CD4-positive, CD25-positive, alpha-beta regulatory T cell (primary cell): ENCODE results near the gene C14orf180. TPM values are rescaled to one million over a fixed set of nuclear protein-coding genes. Genes with fewer than 3 reads are reported as not detected.

Experiments used
- ATAC-seq, 2 donors: fragments of 150-1000 bp; cut with Tn5 transposase; one replicate each; pipeline ENCODE4 v1.10.0; 2021; ENCODE audit warnings: low read depth in 2 of 2, moderate number of reproducible peaks in 2 of 2, moderate library complexity in 1 of 2
- DNase-seq, 3 donors: peaks; one replicate each; pipeline versions ENCODE4 v3.0.0 to v3.0.0-alpha.2; 2012 to 2022; ENCODE audit warnings: mixed read lengths in 1 of 3
- H3K27ac ChIP-seq: one replicate; pipeline ENCODE4 v1.7.0; 2013; ENCODE audit warnings: mild to moderate bottlenecking, low read length; ENCODE audit not compliant: insufficient read depth, poor library complexity, severe bottlenecking
- H3K27me3 ChIP-seq: one replicate; pipeline ENCODE4 v1.7.0; 2013; ENCODE audit warnings: low read length; ENCODE audit not compliant: control insufficient read depth, insufficient read depth
- H3K36me3 ChIP-seq: one replicate; pipeline ENCODE4 v1.7.0; 2013; ENCODE audit warnings: mild to moderate bottlenecking, low read length, moderate library complexity; ENCODE audit not compliant: control insufficient read depth, insufficient read depth
- H3K4me1 ChIP-seq: 2 replicates; pipeline ENCODE4 v1.7.0; 2013; ENCODE audit warnings: mild to moderate bottlenecking, low read length; ENCODE audit not compliant: insufficient read depth, control insufficient read depth, poor library complexity, severe bottlenecking
- H3K4me3 ChIP-seq: one replicate; pipeline ENCODE4 v1.7.0; 2013; ENCODE audit warnings: low read depth, mild to moderate bottlenecking, low read length, moderate library complexity
- H3K9me3 ChIP-seq, 2 experiments: 1 replicate in 1 of 2; 2 replicates in 1 of 2; pipeline ENCODE4 v1.7.0; 2013; ENCODE audit warnings: low read length in 2 of 2, mild to moderate bottlenecking in 1 of 2, moderate library complexity in 1 of 2; ENCODE audit not compliant: control insufficient read depth in 2 of 2
- H3K27ac Mint-ChIP-seq, 3 donors: one replicate each; pipeline ENCODE4 v1.8.0; 2020 to 2022; ENCODE audit warnings: mild to moderate bottlenecking in 3 of 3, mixed read lengths in 3 of 3, moderate library complexity in 2 of 3
- H3K27me3 Mint-ChIP-seq: one replicate; pipeline ENCODE4 v1.8.0; 2022; ENCODE audit warnings: mild to moderate bottlenecking, mixed read lengths
- H3K36me3 Mint-ChIP-seq: one replicate; pipeline ENCODE4 v1.8.0; 2020; ENCODE audit warnings: mixed read lengths
- H3K4me1 Mint-ChIP-seq, 4 donors: one replicate each; pipeline ENCODE4 v1.8.0; 2020 to 2022; ENCODE audit warnings: mixed read lengths in 4 of 4, mild to moderate bottlenecking in 1 of 4
- H3K4me3 Mint-ChIP-seq, 4 donors: one replicate each; pipeline ENCODE4 v1.8.0; 2020 to 2022; ENCODE audit warnings: mild to moderate bottlenecking in 4 of 4, mixed read lengths in 4 of 4, moderate library complexity in 3 of 4
- H3K9me3 Mint-ChIP-seq, 7 donors: one replicate each; pipeline ENCODE4 v1.8.0; 2020 to 2022; ENCODE audit warnings: mixed read lengths in 7 of 7, mild to moderate bottlenecking in 3 of 7, moderate library complexity in 2 of 7
- polyA plus RNA-seq, 4 donors: library from polyadenylated mRNA; unstranded; fragments of 300-500 nt; fragmentation: Illumina TruSeq; gene quantifications; one replicate each; pipeline ENCODE4 v1.2.3, GENCODE V29; 2021
- total RNA-seq: library from RNA; stranded (reverse); gene quantifications from one replicate; pipeline ENCODE4 v1.2.3, GENCODE V29; 2022

Gene C14orf180
- total and polyA plus RNA-seq, 5 donors from 2014 or later = not detected

GRCh38 chr14:104586832-104587620, 7.5 kb downstream of the C14orf180 start:
- peaks cover 0 to 2% (median 0%) of the 10 kb centered on the region in 7 donors for H3K9me3 Mint-ChIP-seq

DNA sequence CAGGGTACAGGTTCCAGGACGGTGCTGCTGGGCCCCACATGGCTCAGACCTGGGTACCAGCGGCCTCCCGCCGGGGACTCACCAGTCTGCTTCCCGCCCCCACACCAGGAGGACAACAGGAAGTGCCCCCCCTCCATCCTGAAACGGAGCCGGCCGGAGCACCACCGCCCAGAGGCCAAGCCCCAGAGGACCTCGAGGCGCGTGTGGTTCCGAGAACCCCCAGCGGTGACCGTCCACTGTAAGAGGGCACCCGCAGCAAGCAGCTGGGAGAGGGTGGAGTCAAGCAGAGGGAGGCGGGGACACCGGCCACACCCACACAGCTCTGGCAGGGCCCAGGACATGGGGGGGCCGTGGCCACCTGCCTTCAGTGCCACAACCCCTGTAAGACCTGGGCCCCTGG, 8.1 kb downstream of the C14orf180 start:
- Histone ChIP-seq H3K9me3 (no peaks in the 10 kb centered on the region), H3K4me1 (no peaks in the 10 kb centered on the region), H3K27me3 (no peaks in the 10 kb centered on the region), H3K27ac (no peak overlapping the region), H3K4me3 (no peak overlapping the region), H3K36me3 (no peaks in the 10 kb centered on the region)
- Mint-ChIP-seq H3K4me3 (no peak overlapping the region), H3K27ac (no peak overlapping the region), H3K9me3 (peaks cover 0 to 2% (median 0%) of the 10 kb centered on the region in 7 donors), H3K36me3 (no peaks in the 10 kb centered on the region), H3K4me1 (no peaks in the 10 kb centered on the region), H3K27me3 (peaks cover 6% of the 10 kb centered on the region)
- ATAC-seq (no peak), DNase-seq (no peak)

More at GRCh38 chr14:104586832-104587620, 7.5 kb downstream of the C14orf180 start:
- H3K4me1 ChIP-seq = no peaks in the 10 kb centered on the region
- H3K27ac ChIP-seq = no peak overlapping the region
- H3K9me3 ChIP-seq = no peaks in the 10 kb centered on the region
- H3K36me3 Mint-ChIP-seq = no peaks in the 10 kb centered on the region
- H3K27me3 ChIP-seq = no peaks in the 10 kb centered on the region
- no peak for ATAC-seq
- no peak for DNase-seq
- no peaks in the 10 kb centered on the region for H3K4me1 Mint-ChIP-seq
- H3K4me3 ChIP-seq = no peak overlapping the region
- no peaks in the 10 kb centered on the region for H3K36me3 ChIP-seq
- H3K27ac Mint-ChIP-seq = no peak overlapping the region
- H3K27me3 Mint-ChIP-seq = peaks cover 6% of the 10 kb centered on the region
- H3K4me3 Mint-ChIP-seq = no peak overlapping the region

DNA sequence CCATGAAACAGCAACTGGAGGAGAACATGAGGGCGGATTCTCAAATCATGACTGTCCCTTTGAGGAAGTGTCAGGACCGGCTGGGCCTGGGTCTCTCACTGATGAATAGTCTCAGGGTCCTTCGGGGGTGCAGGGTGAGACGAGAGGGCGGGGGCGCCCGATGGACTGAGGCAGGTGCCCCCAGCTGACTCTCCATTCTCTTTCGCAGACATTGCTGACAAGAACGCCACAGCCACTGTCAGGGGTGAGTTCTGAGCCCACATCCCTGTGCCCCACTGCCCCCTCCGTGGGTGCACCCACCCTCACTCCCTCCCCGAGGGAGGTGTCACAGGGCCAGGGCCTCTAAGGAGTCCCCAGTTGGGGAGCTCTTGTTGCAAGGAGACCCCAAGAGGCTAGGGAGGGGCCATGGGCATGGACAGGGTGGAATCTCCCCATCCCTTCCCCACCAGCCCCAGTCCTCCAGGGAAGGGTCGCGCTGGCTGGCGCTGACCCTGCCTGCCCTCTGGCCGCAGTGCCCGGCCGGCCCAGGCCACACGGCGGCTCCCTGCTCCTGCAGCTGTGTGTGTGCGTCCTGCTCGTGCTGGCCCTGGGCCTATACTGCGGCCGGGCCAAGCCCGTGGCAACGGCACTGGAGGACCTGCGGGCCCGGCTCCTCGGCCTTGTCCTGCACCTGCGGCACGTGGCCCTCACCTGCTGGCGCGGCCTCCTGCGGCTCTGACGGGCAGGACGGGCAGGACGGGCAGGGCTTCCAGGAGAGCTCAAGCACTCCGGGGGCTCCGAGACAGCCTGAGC, 8.7 kb downstream of the C14orf180 start:
- ATAC-seq = no peak
- Histone ChIP-seq H3K4me3 (no peak overlapping the region), H3K27me3 (no peaks in the 10 kb centered on the region), H3K9me3 (no peaks in the 10 kb centered on the region), H3K27ac (no peak overlapping the region), H3K4me1 (no peaks in the 10 kb centered on the region), H3K36me3 (no peaks in the 10 kb centered on the region)
- Mint-ChIP-seq H3K27me3 (peaks cover 6% of the 10 kb centered on the region), H3K27ac (no peak overlapping the region), H3K36me3 (no peaks in the 10 kb centered on the region), H3K4me3 (no peak overlapping the region), H3K9me3 (peaks cover 0 to 2% (median 0%) of the 10 kb centered on the region in 7 donors), H3K4me1 (no peaks in the 10 kb centered on the region)
- no peak for DNase-seq

- Histone ChIP-seq H3K9me3 (no peaks in the 10 kb centered on the region), H3K4me3 (no peak overlapping the region), H3K27ac (no peak overlapping the region), H3K36me3 (no peaks in the 10 kb centered on the region), H3K4me1 (no peaks in the 10 kb centered on the region), H3K27me3 (no peaks in the 10 kb centered on the region)
- no peak overlapping the region for H3K4me3 Mint-ChIP-seq
- no peak for ATAC-seq
- no peak for DNase-seq
- H3K9me3 Mint-ChIP-seq = peaks cover 0 to 2% (median 0%) of the 10 kb centered on the region in 7 donors
- no peak overlapping the region for H3K27ac Mint-ChIP-seq
- no peaks in the 10 kb centered on the region for H3K4me1 Mint-ChIP-seq
- H3K27me3 Mint-ChIP-seq = peaks cover 6% of the 10 kb centered on the region
- no peaks in the 10 kb centered on the region for H3K36me3 Mint-ChIP-seq
These were observed 10.0 kb downstream of the C14orf180 start for GRCh38 chr14:104589338-104590195.

GRCh38 chr14:104590240-104590965, 10.8 kb downstream of the C14orf180 start:
- H3K4me1 ChIP-seq = no peaks in the 10 kb centered on the region

GRCh38 chr14:104591031-104591430, 11.5 kb downstream of the C14orf180 start:
- no peak for ATAC-seq
- no peak for DNase-seq
- Histone ChIP-seq H3K27ac (no peak overlapping the region), H3K27me3 (no peaks in the 10 kb centered on the region), H3K4me3 (no peak overlapping the region), H3K9me3 (no peaks in the 10 kb centered on the region), H3K36me3 (no peaks in the 10 kb centered on the region), H3K4me1 (no peaks in the 10 kb centered on the region)
- Mint-ChIP-seq H3K4me3 (no peak overlapping the region), H3K27ac (no peak overlapping the region), H3K36me3 (no peaks in the 10 kb centered on the region), H3K4me1 (no peaks in the 10 kb centered on the region), H3K9me3 (no peaks in the 10 kb centered on the region), H3K27me3 (peaks cover 5% of the 10 kb centered on the region)

More at GRCh38 chr14:104590240-104590965, 10.8 kb downstream of the C14orf180 start:
- Histone ChIP-seq H3K4me3 (no peak overlapping the region), H3K27ac (no peak overlapping the region), H3K27me3 (no peaks in the 10 kb centered on the region), H3K36me3 (no peaks in the 10 kb centered on the region), H3K9me3 (no peaks in the 10 kb centered on the region)
- H3K27me3 Mint-ChIP-seq = peaks cover 6% of the 10 kb centered on the region
- peaks cover 0 to 2% (median 0%) of the 10 kb centered on the region in 7 donors for H3K9me3 Mint-ChIP-seq
- H3K36me3 Mint-ChIP-seq = no peaks in the 10 kb centered on the region
- no peak overlapping the region for H3K4me3 Mint-ChIP-seq
- DNase-seq (no peak), ATAC-seq (no peak)
- no peak overlapping the region for H3K27ac Mint-ChIP-seq
- no peaks in the 10 kb centered on the region for H3K4me1 Mint-ChIP-seq
